GM12864 (cell line): Measurements from ENCODE around the gene TCP10L.
"Not testable (repeated sequence)": the region's sequence is repeated elsewhere in the genome, so short reads cannot be mapped to it uniquely, and the experiment has no call there.

Source experiments
- DNase-seq: peaks from one replicate; pipeline ENCODE4 v3.0.0-alpha.2; 2011; ENCODE audit warnings: low read depth
- H3K4me3 ChIP-seq: 2 replicates; pipeline ENCODE4 v1.5.1; 2011; ENCODE audit warnings: mild to moderate bottlenecking, low read depth, low read length, control low read depth
- TF ChIP-seq, protein P1 (sequence below): IDR thresholded peaks from 2 replicates; pipeline ENCODE4 v1.5.1; 2011; ENCODE audit warnings: low read depth, mild to moderate bottlenecking, moderate library complexity, low read length, control low read depth, inconsistent platforms; ENCODE audit errors: missing control alignments

The TCP10L gene

DNA sequence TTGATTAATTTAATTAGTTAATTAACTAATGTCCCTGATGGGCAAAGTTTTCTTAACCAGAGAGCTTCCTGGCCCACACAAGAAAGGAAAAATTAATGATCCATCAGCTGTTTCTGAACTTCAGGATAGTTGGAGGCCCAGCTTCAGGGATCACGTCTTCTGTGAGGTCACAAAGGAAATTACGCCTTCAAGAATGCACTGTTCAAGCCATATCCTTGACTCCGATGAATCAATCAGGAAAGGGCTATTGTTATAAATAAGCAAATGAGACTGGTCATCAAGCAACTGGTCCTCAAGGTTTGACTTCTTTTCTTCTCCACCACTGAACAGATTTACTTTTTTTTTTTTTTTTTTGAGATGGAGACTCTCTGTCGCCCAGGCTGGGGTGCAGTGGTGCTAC is 40.6 kb downstream of the TCP10L start:
- H3K4me3 ChIP-seq, result no peak overlapping the region
- TF ChIP-seq, protein P1, sequence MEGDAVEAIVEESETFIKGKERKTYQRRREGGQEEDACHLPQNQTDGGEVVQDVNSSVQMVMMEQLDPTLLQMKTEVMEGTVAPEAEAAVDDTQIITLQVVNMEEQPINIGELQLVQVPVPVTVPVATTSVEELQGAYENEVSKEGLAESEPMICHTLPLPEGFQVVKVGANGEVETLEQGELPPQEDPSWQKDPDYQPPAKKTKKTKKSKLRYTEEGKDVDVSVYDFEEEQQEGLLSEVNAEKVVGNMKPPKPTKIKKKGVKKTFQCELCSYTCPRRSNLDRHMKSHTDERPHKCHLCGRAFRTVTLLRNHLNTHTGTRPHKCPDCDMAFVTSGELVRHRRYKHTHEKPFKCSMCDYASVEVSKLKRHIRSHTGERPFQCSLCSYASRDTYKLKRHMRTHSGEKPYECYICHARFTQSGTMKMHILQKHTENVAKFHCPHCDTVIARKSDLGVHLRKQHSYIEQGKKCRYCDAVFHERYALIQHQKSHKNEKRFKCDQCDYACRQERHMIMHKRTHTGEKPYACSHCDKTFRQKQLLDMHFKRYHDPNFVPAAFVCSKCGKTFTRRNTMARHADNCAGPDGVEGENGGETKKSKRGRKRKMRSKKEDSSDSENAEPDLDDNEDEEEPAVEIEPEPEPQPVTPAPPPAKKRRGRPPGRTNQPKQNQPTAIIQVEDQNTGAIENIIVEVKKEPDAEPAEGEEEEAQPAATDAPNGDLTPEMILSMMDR, result no peak
- DNase-seq, result no peak

DNA sequence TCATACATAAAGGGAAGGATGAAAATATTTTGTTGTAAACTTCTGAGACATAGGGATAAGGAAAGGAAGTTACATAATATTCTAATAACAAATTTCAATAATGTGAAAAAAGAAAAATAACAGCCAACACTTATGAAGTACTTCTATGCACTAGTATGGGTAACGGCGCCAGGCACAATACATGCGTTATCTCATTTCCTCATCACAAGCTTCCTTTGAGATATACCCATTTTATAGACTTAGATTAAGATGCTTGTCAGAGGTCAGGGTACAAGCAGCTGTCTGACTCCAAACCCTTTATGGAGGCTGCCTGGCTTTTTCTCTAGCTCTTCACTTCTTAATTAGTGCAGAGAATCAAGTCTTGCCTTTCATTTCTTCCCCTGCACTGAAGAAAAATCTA is 41.3 kb downstream of the TCP10L start:
- DNase-seq, result no peak
- no peak overlapping the region for H3K4me3 ChIP-seq
- TF ChIP-seq, protein P1, result no peak

DNA sequence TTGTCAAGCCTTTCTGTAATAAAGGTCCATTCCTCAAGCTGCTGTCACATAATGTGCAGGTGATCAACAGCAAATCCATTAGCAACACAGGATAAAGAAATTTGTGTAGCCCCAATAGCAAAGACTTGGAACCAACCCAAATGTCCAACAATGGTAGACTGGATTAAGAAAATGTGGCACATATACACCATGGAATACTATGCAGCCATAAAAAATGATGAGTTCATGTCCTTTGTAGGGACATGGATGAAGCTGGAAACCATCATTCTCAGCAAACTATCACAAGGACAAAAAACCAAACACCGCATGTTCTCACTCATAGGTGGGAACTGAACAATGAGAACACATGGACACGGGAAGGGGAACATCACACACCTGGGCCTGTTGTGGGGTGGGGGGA is 42.3 kb downstream of the TCP10L start:
- H3K4me3 ChIP-seq, DNase-seq: not testable (repeated sequence)

DNA sequence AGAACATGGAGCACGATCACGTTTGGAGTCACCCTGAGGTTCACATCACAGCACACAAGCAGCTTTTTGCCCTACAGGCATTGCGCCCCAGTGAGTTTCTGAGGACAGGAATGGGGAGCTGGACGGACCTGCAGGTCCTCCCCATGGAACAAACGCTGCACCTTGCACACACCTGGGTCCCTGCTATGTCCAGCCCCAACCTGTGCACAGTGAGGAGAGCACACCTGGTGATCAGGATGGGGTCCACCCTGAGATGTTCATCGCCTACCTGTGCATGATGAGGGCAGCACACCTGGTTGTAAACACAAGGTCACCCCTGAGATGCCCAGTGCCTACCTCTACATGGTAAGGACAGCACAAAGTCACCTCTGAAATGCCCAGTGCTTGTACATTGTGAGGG is 45.9 kb downstream of the TCP10L start:
- DNase-seq, result no peak
- H3K4me3 ChIP-seq, result no peak overlapping the region
- TF ChIP-seq, protein P1, result no peak

DNA sequence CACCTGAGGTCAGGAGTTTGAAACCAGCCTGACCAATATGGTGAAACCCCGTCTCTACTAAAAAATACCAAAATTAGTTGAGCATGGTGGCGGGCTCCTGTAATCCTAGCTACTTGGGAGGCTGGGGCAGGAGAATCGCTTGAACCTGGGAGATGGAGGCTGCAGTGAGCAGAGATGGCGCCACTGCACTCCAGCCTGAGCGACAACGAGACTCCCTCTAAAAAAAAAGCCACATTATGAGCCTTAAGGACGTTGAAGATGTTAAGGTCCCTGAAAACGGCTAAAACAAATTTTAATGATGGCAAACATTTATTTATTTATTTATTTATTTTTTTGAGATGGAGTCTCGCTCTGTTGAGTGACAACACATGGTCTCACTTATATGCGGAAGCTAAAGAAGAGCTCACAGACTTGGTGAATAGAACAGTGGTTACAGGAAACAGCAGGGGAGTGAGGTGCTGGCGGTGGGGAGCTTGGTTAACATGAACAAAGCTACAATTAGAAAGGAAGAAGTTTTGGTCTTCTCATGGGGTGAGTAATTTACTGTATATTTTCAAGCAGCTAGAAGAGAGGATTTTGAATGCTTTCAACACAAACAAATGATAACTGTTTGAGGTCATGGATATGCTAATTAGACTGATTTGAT is 47.1 kb downstream of the TCP10L start:
- TF ChIP-seq, protein P1, result no peak
- no peak overlapping the region for H3K4me3 ChIP-seq
- DNase-seq, result no peak

DNA sequence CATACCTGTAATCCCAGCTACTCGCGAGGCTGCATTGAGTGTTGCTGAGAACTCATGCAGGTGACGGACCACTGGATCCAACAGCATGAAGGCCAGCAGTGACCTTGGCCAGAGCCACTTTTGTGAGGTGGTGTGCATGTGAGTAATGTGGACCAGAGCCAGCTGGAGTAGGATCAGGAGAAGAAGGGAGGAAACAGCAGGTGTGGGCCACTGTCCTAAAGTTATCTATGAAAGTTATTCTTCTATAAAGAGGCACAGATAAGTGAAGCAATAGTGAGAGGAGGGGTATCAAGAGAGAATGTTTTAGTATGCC is 47.8 kb downstream of the TCP10L start:
- TF ChIP-seq, protein P1, result no peak
- no peak overlapping the region for H3K4me3 ChIP-seq
- DNase-seq, result no peak

DNA sequence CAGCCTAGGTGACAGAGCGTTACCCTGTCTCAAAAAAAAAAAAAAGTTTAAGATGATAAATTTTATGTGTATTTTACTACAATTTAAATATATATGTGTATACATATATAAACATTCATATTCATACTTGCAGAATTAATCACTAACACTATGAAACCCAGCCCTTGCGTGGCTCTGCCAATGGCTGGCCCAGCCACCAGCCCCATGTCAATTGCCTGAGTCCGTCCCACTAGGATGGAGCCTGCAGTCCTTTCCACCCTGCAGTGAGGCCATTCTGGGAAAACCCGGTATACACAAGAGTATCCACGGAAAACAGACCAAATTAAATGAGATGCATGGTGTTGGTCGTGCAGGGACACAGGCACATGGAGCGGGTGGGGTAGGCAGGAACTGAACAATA is 49.7 kb downstream of the TCP10L start:
- TF ChIP-seq, protein P1, result no peak
- no peak overlapping the region for H3K4me3 ChIP-seq
- DNase-seq, result no peak

DNA sequence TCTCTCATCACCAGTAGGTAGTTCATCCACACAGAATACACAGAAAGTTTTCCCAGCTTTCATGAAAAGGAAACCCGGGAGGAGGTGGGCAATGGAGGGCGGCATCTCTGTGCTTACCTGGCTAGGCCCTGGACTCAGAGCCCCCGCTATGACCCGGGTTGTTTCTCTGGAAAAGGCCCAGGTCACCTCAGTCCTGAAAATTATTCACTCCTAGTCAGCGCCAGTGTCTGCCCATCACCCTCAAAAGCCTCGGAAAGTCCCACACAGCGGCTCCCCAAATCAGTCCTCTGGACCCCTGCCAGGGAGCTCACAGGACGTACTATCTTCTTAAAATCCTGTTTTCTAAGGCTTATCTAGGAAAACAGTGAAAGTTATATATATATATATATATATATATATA is 51.2 kb downstream of the TCP10L start:
- H3K4me3 ChIP-seq, result no peak overlapping the region
- DNase-seq, result no peak
- TF ChIP-seq, protein P1, result no peak
